Superior temporal gyrus (tissue), 1 donor: ENCODE results near the gene DCDC2.
"Not testable (repeated sequence)": the region's sequence is repeated elsewhere in the genome, so short reads cannot be mapped to it uniquely, and the experiment has no call there.

ENCODE experiments used
- DNase-seq: peaks from one replicate; pipeline ENCODE4 v3.0.0-alpha.2; 2016; ENCODE audit errors: extremely low spot score

Gene DCDC2

DNA sequence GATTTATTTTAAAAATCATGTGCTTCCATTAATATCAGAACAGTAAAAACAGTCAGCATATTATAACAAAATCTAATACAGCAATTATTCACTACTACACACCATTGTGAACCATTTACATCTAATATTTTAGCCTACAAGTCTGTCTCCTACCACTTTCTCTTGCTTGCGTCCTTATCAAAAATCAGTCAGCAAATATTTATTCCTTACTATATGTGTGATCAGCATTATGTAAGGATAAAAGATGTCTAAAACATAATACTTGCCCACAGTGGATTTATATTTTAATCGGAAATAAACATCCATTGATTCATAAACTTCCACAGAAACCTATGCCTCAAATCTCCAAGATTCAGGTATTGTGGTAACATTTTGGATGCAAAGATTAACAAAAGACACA lies 132.0 kb downstream of the DCDC2 start:
- no peak for DNase-seq

- DNase-seq = no peak
Observed at GRCh38 chr6:24223115-24223919, 134.5 kb downstream of the DCDC2 start.

DNA sequence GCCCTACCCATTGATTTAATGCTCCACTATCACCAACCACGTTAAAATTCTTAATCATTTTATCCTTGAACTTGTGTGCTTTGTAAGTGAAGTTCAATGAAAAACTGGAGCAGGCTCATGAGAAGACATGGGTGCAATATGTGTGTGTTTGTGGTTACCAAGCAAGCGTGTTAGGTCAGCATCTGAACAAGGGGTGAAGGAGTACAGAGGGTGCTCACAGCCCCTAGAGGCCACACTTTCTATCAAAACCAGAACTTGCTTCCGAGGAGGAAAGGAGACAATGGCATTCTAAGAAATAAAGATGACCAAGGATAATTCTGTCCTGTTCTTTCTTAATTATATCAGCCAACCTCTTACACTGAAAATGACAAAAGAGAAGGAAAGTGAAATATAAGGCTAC lies 138.2 kb downstream of the DCDC2 start:
- DNase-seq = no peak

- DNase-seq = no peak
Observed at GRCh38 chr6:24214984-24215383, 142.9 kb downstream of the DCDC2 start.

- DNase-seq = no peak
Observed at GRCh38 chr6:24207413-24207812, 150.4 kb downstream of the DCDC2 start.

- DNase-seq = peak; percentile 87
Observed at GRCh38 chr6:24205020-24205492, 152.8 kb downstream of the DCDC2 start.

DNA sequence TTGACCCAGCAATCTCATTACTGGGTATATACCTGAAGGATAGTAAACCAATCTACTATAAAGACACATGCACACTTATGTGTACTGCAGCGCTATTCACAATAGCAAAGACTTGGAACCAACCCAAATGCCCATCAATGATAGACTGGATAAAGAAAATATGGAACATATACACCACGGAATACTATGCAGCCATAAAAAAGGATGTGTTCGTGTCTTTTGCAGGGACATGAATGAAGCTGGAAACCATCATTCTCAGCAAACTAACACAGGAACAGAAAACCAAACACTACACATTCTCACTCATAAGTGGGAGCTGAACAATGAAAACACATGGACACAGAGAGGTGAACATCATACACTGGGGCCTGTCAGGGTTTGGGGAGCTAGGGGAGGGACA lies 153.7 kb downstream of the DCDC2 start:
- DNase-seq = not testable (repeated sequence)

GRCh38 chr6:24197892-24198291 lies 160.0 kb downstream of the DCDC2 start:
- DNase-seq = no peak

DNA sequence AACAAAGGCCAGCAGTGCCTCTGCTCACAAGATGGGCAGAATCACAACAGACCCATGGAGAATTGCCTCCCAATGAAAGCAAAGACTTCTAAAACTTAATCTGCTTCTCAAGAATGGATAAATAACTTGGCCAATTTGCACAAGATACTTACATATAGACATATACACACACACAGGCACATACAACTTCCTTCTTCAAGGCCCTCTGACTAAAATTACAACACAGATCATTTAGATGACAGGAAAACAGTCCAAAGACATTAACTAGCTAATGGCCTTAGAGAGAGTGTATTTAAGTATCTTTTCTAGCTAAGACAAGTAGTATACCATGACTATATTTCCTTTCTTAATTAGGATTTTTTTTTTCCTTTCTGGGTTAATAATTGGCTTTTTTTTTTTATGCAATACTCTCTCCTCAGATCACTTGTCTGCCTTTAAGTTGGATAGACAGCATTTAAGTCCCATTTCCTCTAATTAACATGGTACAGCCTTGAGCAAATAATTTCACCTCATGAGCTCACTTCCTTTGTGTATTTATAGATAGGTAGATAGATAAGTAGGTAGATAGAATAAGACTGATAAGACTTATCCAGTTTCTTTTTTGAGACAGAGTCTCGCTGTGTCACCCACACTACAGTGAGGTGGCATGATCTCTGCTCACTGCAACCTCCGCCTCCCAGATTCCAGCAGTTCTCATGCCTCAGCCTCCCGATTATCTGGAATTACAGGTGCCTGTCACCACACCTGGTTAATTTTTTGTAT lies 161.8 kb downstream of the DCDC2 start:
- DNase-seq = no peak

DNA sequence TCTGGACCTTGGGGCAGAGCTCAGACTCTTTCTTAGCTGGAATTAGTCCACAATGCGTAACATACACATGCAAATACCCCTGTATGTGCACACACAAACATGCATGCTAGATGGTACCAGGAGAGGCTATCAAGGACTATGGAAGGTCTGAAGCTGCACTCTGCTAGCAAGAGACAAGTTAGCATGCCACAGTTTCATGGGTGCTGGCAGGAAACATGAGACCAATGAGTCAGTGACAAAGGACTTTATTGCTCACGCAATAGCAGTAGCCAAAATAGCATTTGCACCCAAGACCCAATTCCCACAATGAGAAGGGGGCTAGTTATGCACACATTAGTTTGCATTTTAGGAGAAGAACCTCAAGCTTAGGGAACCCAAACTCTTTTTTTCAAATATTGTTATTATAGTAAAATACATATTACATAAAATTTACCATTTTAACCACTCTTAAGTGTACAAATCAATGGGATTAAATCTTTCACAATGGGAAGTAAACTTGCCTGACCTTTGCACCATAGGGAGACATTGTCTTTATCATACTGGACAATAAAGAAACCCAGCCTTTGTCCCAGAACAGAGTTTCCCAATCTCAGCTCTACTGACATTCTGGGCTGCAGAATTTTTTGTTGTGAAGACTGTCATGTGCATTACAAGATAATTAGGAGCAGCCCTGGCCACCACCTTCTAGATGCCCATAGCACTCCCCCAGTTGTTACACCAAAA lies 162.7 kb downstream of the DCDC2 start:
- DNase-seq = no peak

DNA sequence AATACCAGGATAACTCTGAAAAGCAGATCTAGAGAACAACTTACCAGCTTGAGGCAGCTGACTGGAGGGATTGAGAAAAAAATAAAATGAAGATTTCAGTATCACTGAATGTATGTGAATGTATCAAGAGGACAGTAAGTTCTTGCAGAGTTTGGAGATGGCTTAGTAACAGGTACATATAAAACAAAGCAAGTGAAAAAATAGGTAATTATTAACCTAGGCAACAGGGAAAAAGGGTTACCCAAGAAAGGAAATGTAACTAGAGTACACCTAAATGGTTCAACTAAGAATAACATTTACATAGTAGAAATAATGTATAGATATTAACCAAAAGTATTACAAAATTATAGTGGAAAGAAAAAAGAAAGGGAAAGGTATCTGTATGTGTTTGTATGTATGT lies 164.5 kb downstream of the DCDC2 start:
- DNase-seq = no peak

GRCh38 chr6:24191346-24191745 lies 166.5 kb downstream of the DCDC2 start:
- DNase-seq = no peak

- DNase-seq = no peak
Observed at GRCh38 chr6:24188578-24189080, 169.2 kb downstream of the DCDC2 start.

DNA sequence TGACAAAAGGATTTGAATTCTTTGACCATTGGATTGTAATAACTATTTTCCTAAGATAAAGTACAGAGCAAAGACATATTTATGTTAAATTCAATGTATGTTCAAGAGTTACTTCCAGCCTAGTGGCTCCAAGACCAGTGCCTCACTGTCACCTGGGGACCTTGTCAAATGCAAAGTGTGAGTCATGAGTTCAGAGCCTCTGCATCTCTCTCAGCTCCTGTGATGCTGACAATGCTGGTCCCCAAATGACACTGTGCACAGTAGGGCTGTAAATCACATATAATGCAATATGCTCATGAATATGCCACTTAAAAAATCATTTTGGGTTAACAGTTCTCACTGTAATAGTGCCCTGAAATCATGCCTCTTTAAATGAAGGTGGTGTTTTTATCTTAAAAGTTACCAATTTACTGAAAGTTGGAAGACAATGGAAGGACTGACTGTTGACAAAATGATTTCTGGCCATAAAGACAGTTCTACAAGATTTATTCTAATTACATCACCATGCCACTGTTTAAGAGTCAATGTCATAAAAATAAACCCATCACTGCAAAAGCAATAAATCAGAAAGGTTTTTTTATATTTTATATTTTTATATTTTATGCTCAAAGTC lies 169.8 kb downstream of the DCDC2 start:
- no peak for DNase-seq

GRCh38 chr6:24186349-24186748 lies 171.5 kb downstream of the DCDC2 start:
- DNase-seq = no peak

DNA sequence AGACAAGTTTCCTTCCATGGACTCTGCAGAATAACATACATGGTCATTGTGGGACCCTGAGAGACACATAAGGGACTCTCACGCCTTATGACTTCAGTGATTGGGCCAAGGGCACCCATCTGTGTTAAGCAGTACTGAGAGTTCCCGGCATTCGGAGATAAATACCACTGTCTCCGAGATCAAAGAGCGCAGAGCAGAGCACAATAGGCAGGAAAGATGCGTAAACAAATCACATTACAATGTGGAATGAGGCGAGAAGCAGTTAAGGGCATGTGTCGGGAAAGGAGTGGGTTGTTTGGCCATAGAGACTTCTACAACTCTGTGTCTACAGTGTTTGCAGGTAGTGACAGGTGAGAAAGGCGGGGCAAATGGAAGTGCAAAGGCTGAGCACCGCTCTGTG lies 174.3 kb downstream of the DCDC2 start:
- no peak for DNase-seq

- no peak for DNase-seq
Observed at GRCh38 chr6:24157886-24158285, 200.0 kb downstream of the DCDC2 start.

GRCh38 chr6:24154121-24154520 lies 203.7 kb downstream of the DCDC2 start:
- no peak for DNase-seq

DNA sequence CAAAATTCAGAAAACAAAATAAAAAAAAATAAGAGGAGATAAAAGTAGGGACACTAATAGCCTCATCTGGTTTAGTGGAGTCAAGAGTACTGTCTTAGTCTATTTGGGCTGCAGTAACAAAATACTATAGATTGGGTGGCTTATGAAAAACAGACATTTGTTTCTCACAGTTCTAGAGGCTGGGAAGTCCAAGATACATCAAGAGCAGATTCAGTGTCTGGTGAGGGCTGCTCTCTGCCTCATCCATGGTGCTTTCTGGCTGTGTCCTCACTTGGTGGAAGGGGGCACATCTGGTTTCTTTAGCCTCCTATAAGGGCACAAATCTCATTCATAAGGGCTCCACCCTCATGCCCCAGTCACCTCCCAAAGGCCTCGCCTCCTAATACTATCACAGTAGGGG lies 205.8 kb downstream of the DCDC2 start:
- DNase-seq = no peak

DNA sequence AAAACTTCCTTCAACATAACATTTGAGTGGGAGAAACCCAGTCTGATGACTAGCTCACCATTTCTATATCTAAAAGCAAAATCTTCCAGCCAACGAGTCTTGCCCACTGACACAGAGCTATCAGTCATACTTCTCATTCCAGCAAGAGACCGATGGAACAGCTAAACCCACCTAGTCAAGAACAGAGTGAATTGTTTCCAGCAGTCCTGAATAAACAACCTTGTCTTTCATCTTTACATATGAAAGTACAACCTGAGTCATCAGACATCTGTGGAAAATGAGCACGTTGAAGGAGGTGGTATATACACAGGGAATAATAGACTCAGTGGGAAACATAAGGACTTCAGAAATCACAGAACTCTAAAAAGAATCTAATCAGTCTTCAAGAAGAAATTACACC lies 208.0 kb downstream of the DCDC2 start:
- DNase-seq = no peak

DNA sequence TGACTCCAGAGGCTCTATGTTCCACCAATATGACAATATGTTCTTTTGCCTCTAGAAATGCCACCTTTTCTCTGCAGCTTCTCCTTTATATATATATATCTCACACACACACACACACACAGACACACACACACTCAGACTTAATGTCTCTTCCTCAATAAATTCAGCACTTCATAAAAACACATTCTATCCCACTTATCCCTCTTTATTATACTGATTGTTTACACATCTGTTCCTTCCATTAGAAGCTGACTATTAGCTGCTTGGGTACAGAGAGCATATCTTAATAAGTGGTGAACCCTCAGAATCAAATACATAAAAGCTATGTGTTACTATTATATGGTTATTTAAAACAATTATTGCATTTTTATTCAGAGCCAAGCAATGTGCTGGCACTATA lies 208.6 kb downstream of the DCDC2 start:
- no peak for DNase-seq

- DNase-seq = no peak
Observed at GRCh38 chr6:24148684-24149083, 209.2 kb downstream of the DCDC2 start.
